Fibroblast of villous mesenchyme (primary cell): ENCODE results near the gene LRIG2. TPM values are rescaled to one million over a fixed set of nuclear protein-coding genes. Genes with fewer than 3 reads are reported as not detected.
"Not testable (repeated sequence)": the region's sequence is repeated elsewhere in the genome, so short reads cannot be mapped to it uniquely, and the experiment has no call there.

Source experiments
- DNase-seq: peaks from one replicate; pipeline ENCODE4 v3.0.0-alpha.2; 2010; ENCODE audit warnings: low read depth
- H3K4me3 ChIP-seq: 2 replicates; pipeline ENCODE4 v1.5.1; 2011; ENCODE audit warnings: low read depth, mild to moderate bottlenecking, low read length
- CTCF ChIP-seq: IDR thresholded peaks from 2 replicates; pipeline ENCODE4 v1.5.1; 2012; ENCODE audit warnings: low read depth, mild to moderate bottlenecking, low read length; ENCODE audit not compliant: insufficient read depth
- total RNA-seq: library from RNA; depleted of rRNA; stranded (reverse); fragments of >200 nt; gene quantifications from 2 replicates; pipeline ENCODE4 v1.2.3, GENCODE V29; 2012

The LRIG2 gene
- total RNA-seq, 1 donor: 18.1 TPM

DNA sequence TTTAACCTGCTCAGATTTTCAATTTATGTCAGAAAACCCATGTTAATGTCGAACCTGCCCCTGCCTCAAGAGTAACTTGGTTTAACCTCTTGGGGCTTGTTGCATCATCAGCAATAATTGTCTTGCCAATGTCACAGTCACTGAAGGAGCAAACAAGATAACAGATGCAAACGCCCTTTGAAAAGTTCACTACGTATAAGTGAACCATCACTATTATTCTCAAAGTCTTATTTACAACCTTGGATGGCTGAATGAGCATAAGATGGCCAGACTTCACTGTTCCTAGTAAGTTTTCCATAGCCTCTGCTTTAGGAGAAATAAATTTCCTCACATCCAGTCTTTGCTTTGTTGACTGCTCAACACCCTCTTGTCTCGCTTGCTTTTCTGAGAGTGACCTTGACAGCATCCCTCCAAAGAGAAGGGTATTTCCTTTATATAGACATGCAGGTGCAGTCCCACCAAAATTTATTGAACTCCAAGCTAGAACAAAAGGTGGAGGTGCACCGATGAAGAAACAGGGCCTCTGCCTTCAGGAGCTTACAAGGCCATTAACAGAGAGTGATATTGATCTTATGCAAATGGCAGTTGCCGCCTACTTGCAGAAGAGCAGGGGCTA is 749 bp upstream of the LRIG2 start:
- H3K4me3 ChIP-seq: peak overlapping the region; percentile 98
- no peak for DNase-seq
- TF ChIP-seq CTCF: no peak

DNA sequence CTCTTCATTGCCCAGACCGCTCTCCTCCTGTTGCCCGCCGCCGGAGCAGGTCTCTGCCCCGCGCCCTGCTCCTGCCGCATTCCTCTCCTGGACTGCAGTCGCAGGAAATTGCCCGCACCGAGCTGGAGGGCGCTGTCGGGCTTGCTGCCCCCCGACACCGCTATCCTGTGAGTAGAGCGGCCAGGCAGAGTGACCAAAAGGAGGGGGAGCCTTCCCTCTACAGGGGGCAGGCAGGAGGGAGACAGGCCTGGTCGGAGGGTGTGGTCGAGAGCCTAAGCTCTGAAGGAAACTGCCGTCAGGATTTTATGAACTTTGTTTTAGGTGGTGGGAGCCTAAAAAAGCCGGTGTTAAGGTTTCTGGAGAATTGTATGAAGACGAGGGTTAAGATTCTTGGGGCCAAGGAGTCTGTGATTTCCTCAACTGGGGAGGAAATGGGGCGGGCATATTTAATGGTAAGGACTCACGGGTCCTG is 517 bp downstream of the LRIG2 start:
- peak overlapping the region; percentile 98 for H3K4me3 ChIP-seq
- TF ChIP-seq CTCF: peak; percentile 56
- peak; percentile 74 for DNase-seq

- TF ChIP-seq CTCF: no peak
- no peak for DNase-seq
These were observed 1.2 kb downstream of the LRIG2 start for GRCh38 chr1:113074237-113074636.

DNA sequence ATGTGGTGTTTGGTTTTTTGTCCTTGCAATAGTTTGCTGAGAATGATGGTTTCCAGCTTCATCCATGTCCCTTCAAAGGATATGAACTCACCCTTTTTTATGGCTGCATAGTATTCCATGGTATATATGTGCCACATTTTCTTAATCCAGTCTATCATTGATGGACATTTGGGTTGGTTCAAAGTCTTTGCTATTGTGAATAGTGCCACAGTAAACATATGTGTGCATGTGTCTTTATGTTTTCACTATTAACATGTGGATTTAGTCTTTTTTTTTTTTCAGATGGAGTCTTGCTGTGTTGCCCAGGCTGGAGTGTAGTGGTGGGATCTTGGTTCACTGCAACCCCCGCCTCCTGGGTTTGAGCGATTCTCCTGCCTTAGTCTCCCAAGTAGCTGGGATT is 5.0 kb downstream of the LRIG2 start:
- H3K4me3 ChIP-seq, DNase-seq: not testable (repeated sequence)

More at GRCh38 chr1:113074237-113074636, 1.2 kb downstream of the LRIG2 start:
- H3K4me3 ChIP-seq: peak overlapping the region; percentile 98

- DNase-seq: no peak
- TF ChIP-seq CTCF: no peak
- no peak overlapping the region for H3K4me3 ChIP-seq
These were observed 13.5 kb downstream of the LRIG2 start for GRCh38 chr1:113086541-113086940.

GRCh38 chr1:113088972-113089371 is 16.0 kb downstream of the LRIG2 start:
- DNase-seq: no peak
- no peak overlapping the region for H3K4me3 ChIP-seq
- no peak for TF ChIP-seq CTCF

DNA sequence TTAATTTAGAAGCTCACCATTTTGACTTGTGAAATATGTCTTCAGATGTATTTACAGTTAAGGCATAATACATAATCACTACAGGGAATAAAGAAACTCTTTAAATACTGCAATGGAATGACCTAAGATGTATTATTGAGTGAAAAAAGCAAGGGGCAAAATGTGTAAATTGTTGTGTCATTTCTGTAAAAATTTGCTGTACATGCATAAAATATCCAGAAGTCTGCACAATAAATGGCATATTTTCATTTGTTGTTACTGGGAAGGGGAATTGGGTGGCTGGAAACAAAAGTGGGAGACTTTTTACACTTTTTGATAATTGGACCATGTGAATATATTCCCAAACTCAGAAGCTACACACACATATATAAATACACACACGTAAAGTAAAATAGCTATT is 17.1 kb downstream of the LRIG2 start:
- H3K4me3 ChIP-seq: no peak overlapping the region
- no peak for DNase-seq
- TF ChIP-seq CTCF: no peak
